ENCODE measurements around the gene RHBDD1.

Gene RHBDD1

GRCh38 chr2:226994775-226995174 lies 158.9 kb downstream of the RHBDD1 start:
- DNase-seq = no peak

- DNase-seq = peak; percentile 28
These were observed 159.8 kb downstream of the RHBDD1 start for GRCh38 chr2:226995625-226996041.

- no peak for DNase-seq
These were observed 163.8 kb downstream of the RHBDD1 start for GRCh38 chr2:226999661-227000060.

- DNase-seq = no peak
These were observed 164.3 kb downstream of the RHBDD1 start for GRCh38 chr2:227000123-227000522.

GRCh38 chr2:227004482-227004881 lies 168.6 kb downstream of the RHBDD1 start:
- DNase-seq = no peak

GRCh38 chr2:227006189-227006897 lies 170.5 kb downstream of the RHBDD1 start:
- DNase-seq = no peak

GRCh38 chr2:227007148-227007547 lies 171.3 kb downstream of the RHBDD1 start:
- DNase-seq = no peak

GRCh38 chr2:227007940-227008339 lies 172.1 kb downstream of the RHBDD1 start:
- DNase-seq = no peak

- DNase-seq = no peak
These were observed 174.6 kb downstream of the RHBDD1 start for GRCh38 chr2:227010433-227010832.

GRCh38 chr2:227013330-227013729 lies 177.5 kb downstream of the RHBDD1 start:
- no peak for DNase-seq

- no peak for DNase-seq
These were observed 178.0 kb downstream of the RHBDD1 start for GRCh38 chr2:227013881-227014280.

GRCh38 chr2:227016894-227017293 lies 181.0 kb downstream of the RHBDD1 start:
- DNase-seq = no peak

- DNase-seq = no peak
These were observed 184.6 kb downstream of the RHBDD1 start for GRCh38 chr2:227020416-227020815.

- no peak for DNase-seq
These were observed 186.8 kb downstream of the RHBDD1 start for GRCh38 chr2:227022608-227023007.

- no peak for DNase-seq
These were observed 189.7 kb downstream of the RHBDD1 start for GRCh38 chr2:227025510-227025909.

- DNase-seq = no peak
These were observed 193.7 kb downstream of the RHBDD1 start for GRCh38 chr2:227029426-227030105.

- DNase-seq = no peak
These were observed 194.9 kb downstream of the RHBDD1 start for GRCh38 chr2:227030789-227031188.

- no peak for DNase-seq
These were observed 195.5 kb downstream of the RHBDD1 start for GRCh38 chr2:227031379-227031778.

GRCh38 chr2:227033471-227034148 lies 197.8 kb downstream of the RHBDD1 start:
- no peak for DNase-seq

GRCh38 chr2:227035711-227036367 lies 200.0 kb downstream of the RHBDD1 start:
- DNase-seq = no peak

GRCh38 chr2:227036527-227036926 lies 200.7 kb downstream of the RHBDD1 start:
- no peak for DNase-seq

- DNase-seq = no peak
These were observed 202.8 kb downstream of the RHBDD1 start for GRCh38 chr2:227038550-227039189.

- no peak for DNase-seq
These were observed 208.1 kb downstream of the RHBDD1 start for GRCh38 chr2:227043981-227044380.
